Choroid plexus epithelial cell (primary cell): ENCODE data around the gene PALM3.
"Not testable (repeated sequence)": the region's sequence is repeated elsewhere in the genome, so short reads cannot be mapped to it uniquely, and the experiment has no call there.

Experiments used
- DNase-seq: peaks from one replicate; pipeline ENCODE4 v3.0.0-alpha.2; 2010; ENCODE audit warnings: low read depth
- H3K4me3 ChIP-seq: 2 replicates; pipeline ENCODE4 v1.5.1; 2011; ENCODE audit warnings: low read depth, mild to moderate bottlenecking, control low read depth, low read length, moderate library complexity
- CTCF ChIP-seq: conservative IDR thresholded peaks from 2 replicates; pipeline ENCODE4 v1.5.1; 2011; ENCODE audit warnings: low read depth, mild to moderate bottlenecking, control low read depth, inconsistent platforms, low read length, moderate library complexity

PALM3 gene

GRCh38 chr19:14039181-14039580 is 22.7 kb downstream of the PALM3 start:
- DNase-seq = no peak
- no peak for TF ChIP-seq CTCF
- H3K4me3 ChIP-seq = no peak overlapping the region

GRCh38 chr19:14035706-14036105 is 26.2 kb downstream of the PALM3 start:
- no peak for TF ChIP-seq CTCF
- H3K4me3 ChIP-seq = no peak overlapping the region
- DNase-seq = no peak

- not testable (repeated sequence) for DNase-seq, H3K4me3 ChIP-seq
- TF ChIP-seq CTCF = peak; percentile 10
These were observed 26.7 kb downstream of the PALM3 start for GRCh38 chr19:14035159-14035558.

- no peak for DNase-seq
- no peak overlapping the region for H3K4me3 ChIP-seq
- no peak for TF ChIP-seq CTCF
These were observed 27.9 kb downstream of the PALM3 start for GRCh38 chr19:14033946-14034345.

- peak; percentile 78 for TF ChIP-seq CTCF
- DNase-seq = peak; percentile 32
- peak within 1 kb of the TSS; percentile 62 for H3K4me3 ChIP-seq
These were observed 30.0 kb downstream of the PALM3 start, which contains the start of gene IL27RA for GRCh38 chr19:14031719-14032480. Gene IL27RA, plus strand, starts transcription at chr19:14031762. Its CDS starts 111 bp downstream, at chr19:14031873.

GRCh38 chr19:14030997-14031718 is 30.7 kb downstream of the PALM3 start:
- TF ChIP-seq CTCF = no peak
- H3K4me3 ChIP-seq = peak overlapping the region; percentile 62
- DNase-seq = no peak
